Transverse colon (tissue), 4 donors: Measurements from ENCODE around the gene THAP8. TPM values are rescaled to one million over a fixed set of nuclear protein-coding genes. Genes with fewer than 3 reads are reported as not detected.

Experiments used
- DNase-seq: peaks from one replicate; pipeline ENCODE4 v3.0.0-alpha.2; 2019
- H3K27ac ChIP-seq, 4 donors: fragments of 200-600 bp; sonication (generic); 2 replicates each; pipeline ENCODE4 v1.5.1; 2016 to 2018; ENCODE audit warnings: inconsistent platforms in 4 of 4
- H3K27me3 ChIP-seq: fragments of 200-600 bp; sonication (generic); 2 replicates; pipeline ENCODE4 v1.5.1; 2017; ENCODE audit warnings: inconsistent platforms
- H3K36me3 ChIP-seq, 4 donors: fragments of 200-600 bp; sonication (generic); 2 replicates each; pipeline ENCODE4 v1.5.1; 2017 to 2019; ENCODE audit warnings: inconsistent platforms in 4 of 4
- H3K4me1 ChIP-seq, 4 donors: fragments of 200-600 bp; sonication (generic); 2 replicates each; pipeline ENCODE4 v1.5.1; 2017 to 2020; ENCODE audit warnings: inconsistent platforms in 4 of 4
- H3K4me3 ChIP-seq, 4 donors: fragments of 200-600 bp; sonication (generic); 1 replicate in 1 of 4; 2 replicates in 3 of 4; pipeline versions ENCODE4 v1.5.1 to v1.6.1; 2017 to 2019; ENCODE audit warnings: inconsistent platforms in 4 of 4
- H3K9me3 ChIP-seq, 2 donors: fragments of 200-600 bp; sonication (generic); 2 replicates each; pipeline ENCODE4 v1.5.1; 2017 to 2019; ENCODE audit warnings: inconsistent platforms in 2 of 2
- EP300 ChIP-seq: sonication (generic); formaldehyde crosslinking; IDR thresholded peaks from one replicate; pipeline ENCODE4 v1.6.1; 2017; ENCODE audit warnings: antibody characterized with exemption, low read depth
- POLR2A ChIP-seq: fragments of 450-650 bp; IDR thresholded peaks from one replicate; pipeline ENCODE4 v1.6.1; 2016; ENCODE audit warnings: antibody characterized with exemption, mild to moderate bottlenecking, moderate library complexity
- POLR2AphosphoS5 ChIP-seq, 3 donors: sonication (generic); formaldehyde crosslinking; IDR thresholded peaks; one replicate each; pipeline ENCODE4 v1.6.1; 2016; ENCODE audit warnings: antibody characterized with exemption in 3 of 3
- WGBS, 2 donors: methylation state at CpG; one replicate each; pipeline ENCODE4 v1.1.5; 2018; ENCODE audit warnings: low coverage in 1 of 2; 5-methylcytosine and 5-hydroxymethylcytosine counted together
- in situ Hi-C, 4 donors: fragments of 200-750 bp; cut with MboI; loops; one replicate each; pipeline versions ENCODE4 v1.15.0 to v1.15.1; 2017; ENCODE audit warnings: low sequenced_read_pairs in 3 of 4, low pct_ligation_motif_present in 1 of 4, low pct_unique_long_range_greater_than_20kb in 1 of 4
- intact Hi-C: fragments of 100-400 bp; cut with DNase I; formaldehyde crosslinking; loops from one replicate; pipeline ENCODE4 v1.15.1; 2023; ENCODE audit warnings: low total_unique reads
- total RNA-seq, 4 donors: library from RNA; depleted of rRNA; stranded (reverse); fragments of >200 nt; gene quantifications; one replicate each; pipeline ENCODE4 v1.1.0, GENCODE V29; 2016
- TF ChIP-seq, protein P1 (sequence below), 5 experiments: fragments of 200-600 bp in 3 of 5; fragments of 450-650 bp in 2 of 5; sonication (generic) in 3 of 5; IDR thresholded peaks; 1 replicate in 2 of 5; 2 replicates in 3 of 5; pipeline ENCODE4 v1.5.1; 2016 to 2017; ENCODE audit warnings: antibody characterized with exemption in 5 of 5, inconsistent platforms in 3 of 5, mild to moderate bottlenecking in 2 of 5, moderate library complexity in 1 of 5

Gene THAP8
- total RNA-seq, 4 donors from 2014 or later: 9.5 to 64.1 (median 11.2) TPM; not detected in 1

DNA sequence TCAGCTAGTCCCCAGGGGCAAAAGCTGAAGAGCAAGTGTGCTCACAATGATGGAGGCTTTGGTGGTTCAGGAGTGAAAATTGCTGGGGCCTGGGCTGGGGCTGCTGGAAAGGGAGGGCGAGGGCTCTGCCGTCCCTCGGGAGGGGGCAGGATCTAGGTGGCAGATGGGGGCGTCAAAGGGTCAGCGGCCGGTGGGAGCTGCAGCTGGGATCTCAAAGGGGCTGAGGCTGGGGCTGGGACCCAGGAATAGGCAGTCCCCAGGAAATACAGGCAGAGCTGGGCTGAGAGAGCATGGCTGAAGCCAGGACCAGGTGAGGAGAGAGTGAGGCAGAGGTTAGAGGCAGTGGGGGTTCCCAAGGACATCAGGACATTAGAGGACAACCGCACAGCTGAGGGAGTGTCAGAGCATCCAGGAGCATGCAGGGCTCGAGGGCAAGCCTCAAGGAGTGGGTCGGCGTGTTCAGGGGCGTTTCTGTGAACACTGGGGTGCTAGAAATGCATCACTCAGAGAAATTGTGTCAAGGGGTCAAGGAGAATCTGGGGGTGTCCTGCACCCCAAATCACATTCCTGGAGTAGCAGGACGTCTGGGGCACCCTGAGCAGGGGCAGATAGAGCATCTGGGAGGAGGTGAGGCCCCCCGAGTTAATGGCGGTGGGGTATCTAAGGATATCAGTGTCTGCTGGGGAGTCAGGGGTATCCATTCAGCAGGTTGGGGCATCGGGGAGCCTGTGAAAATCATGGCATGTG lies 44.3 kb downstream of the THAP8 start:
- Histone ChIP-seq H3K9me3 (no peaks in the 10 kb centered on the region), H3K4me1 (peaks cover 15 to 27% (median 22%) of the 10 kb centered on the region in 4 donors), H3K4me3 (peak overlapping the region; percentile 10 to 40 (median 37)), H3K36me3 (no peaks in the 10 kb centered on the region), H3K27me3 (no peaks in the 10 kb centered on the region), H3K27ac (peak overlapping the region; percentile 19 to 85 (median 72))
- intact Hi-C loops (no loop called here), in situ Hi-C loops (loop anchor here in 1 of 4 donors (10.0 kb wide), 1 partner anchor 45 kb away; the partner anchor contains the start of genes THAP8 and WDR62)
- no peak for DNase-seq
- WGBS, 2 donors: 58 to 62% methylated on average over 8 to 15 of the region's 15 CpGs
- TF ChIP-seq EP300: no peak
- TF ChIP-seq, protein P1, sequence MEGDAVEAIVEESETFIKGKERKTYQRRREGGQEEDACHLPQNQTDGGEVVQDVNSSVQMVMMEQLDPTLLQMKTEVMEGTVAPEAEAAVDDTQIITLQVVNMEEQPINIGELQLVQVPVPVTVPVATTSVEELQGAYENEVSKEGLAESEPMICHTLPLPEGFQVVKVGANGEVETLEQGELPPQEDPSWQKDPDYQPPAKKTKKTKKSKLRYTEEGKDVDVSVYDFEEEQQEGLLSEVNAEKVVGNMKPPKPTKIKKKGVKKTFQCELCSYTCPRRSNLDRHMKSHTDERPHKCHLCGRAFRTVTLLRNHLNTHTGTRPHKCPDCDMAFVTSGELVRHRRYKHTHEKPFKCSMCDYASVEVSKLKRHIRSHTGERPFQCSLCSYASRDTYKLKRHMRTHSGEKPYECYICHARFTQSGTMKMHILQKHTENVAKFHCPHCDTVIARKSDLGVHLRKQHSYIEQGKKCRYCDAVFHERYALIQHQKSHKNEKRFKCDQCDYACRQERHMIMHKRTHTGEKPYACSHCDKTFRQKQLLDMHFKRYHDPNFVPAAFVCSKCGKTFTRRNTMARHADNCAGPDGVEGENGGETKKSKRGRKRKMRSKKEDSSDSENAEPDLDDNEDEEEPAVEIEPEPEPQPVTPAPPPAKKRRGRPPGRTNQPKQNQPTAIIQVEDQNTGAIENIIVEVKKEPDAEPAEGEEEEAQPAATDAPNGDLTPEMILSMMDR (IDR thresholded peaks at IDR 0.05): no peak
- TF ChIP-seq POLR2AphosphoS5 (IDR thresholded peaks at IDR 0.05): no peak
- no peak for TF ChIP-seq POLR2A

DNA sequence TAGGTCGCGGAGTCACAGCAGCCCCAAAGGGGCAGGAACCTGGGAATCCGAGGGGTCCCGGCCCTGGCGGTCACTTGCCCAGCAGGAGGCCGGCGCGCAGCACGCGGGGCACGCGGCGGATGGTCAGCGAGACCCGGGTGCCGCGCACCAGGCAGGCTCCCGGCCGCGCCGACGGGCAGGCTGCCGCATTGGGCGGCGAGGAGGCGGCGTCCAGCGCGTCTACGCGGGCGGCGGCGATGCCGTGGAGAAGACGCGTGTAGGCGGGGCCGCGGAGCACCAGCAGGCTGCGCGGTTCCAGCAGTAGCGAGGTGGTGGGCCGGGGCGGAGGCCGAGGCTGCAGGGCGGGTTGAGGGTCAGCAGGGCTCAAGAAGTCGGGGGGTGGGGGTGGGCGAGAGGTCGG lies 44.9 kb downstream of the THAP8 start:
- no peaks in the 10 kb centered on the region for H3K27me3 ChIP-seq
- H3K36me3 ChIP-seq: no peaks in the 10 kb centered on the region
- H3K4me1 ChIP-seq: peaks cover 10 to 22% (median 17%) of the 10 kb centered on the region in 4 donors
- peak overlapping the region; percentile 13 to 40 (median 37) for H3K4me3 ChIP-seq
- WGBS, 2 donors: 0 to 1% methylated on average over 4 to 50 of the region's 50 CpGs
- TF ChIP-seq, protein P1 (IDR thresholded peaks at IDR 0.05): no peak
- TF ChIP-seq POLR2AphosphoS5 (IDR thresholded peaks at IDR 0.05): peak; percentile 23 to 45 (median 30)
- in situ Hi-C loops: loop anchor here in 1 of 4 donors (10.0 kb wide), 1 partner anchor 46 kb away; the partner anchor contains the start of genes THAP8 and WDR62
- H3K9me3 ChIP-seq: no peaks in the 10 kb centered on the region
- peak; percentile 76 for DNase-seq
- intact Hi-C loops: no loop called here
- peak overlapping the region; percentile 19 to 85 (median 72) for H3K27ac ChIP-seq

- 42% methylated on average over 19 of the region's 19 CpGs; no CpG with 5 or more reads in 1 of the 2 donors for WGBS, 2 donors
- Histone ChIP-seq H3K27me3 (no peaks in the 10 kb centered on the region), H3K27ac (peak within 1 kb of the TSS; percentile 19 to 85 (median 72)), H3K4me3 (peak within 1 kb of the TSS; percentile 13 to 40 (median 37)), H3K36me3 (no peaks in the 10 kb centered on the region), H3K9me3 (no peaks in the 10 kb centered on the region), H3K4me1 (peaks cover 10 to 20% (median 15%) of the 10 kb centered on the region in 4 donors)
- intact Hi-C loops: no loop called here
- in situ Hi-C loops: loop anchor here in 1 of 4 donors (10.0 kb wide), 1 partner anchor 46 kb away; the partner anchor contains the start of genes THAP8 and WDR62
- TF ChIP-seq POLR2A (peak; percentile 23), EP300 (no peak), POLR2AphosphoS5 (IDR thresholded peaks at IDR 0.05) (peak in 1 of 3 donors; percentile 11)
- TF ChIP-seq, protein P1 (IDR thresholded peaks at IDR 0.05): no peak
- peak; percentile 76 for DNase-seq
Measured at GRCh38 chr19:36008336-36008978, 45.6 kb downstream of the THAP8 start, which contains the start of gene SYNE4. Gene SYNE4 (minus strand): TSS chr19:36008813. CDS start chr19:36008681, 132 bp downstream.

DNA sequence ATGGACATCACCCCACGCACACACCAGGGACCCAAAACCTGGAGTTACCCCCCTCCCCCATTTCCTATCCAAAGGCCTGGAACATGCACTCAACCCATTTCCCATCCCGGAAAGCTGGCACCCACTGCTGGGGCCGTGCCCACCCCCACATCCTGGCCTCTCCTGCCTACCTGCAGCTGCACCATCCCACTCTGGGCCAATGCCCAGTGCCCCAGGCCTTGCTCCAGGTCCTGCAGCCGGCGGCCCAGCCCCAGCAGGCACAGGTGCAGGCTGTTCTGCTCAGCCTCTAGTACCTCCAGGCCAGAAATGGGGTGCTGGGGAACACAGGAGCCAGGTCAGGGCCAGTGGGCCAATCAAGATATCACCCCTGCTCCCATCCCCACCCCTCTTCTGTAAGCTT lies 47.1 kb downstream of the THAP8 start:
- Histone ChIP-seq H3K36me3 (no peaks in the 10 kb centered on the region), H3K4me1 (peaks cover 10 to 16% (median 13%) of the 10 kb centered on the region in 4 donors), H3K9me3 (no peaks in the 10 kb centered on the region), H3K27me3 (no peaks in the 10 kb centered on the region), H3K27ac (no peak overlapping the region), H3K4me3 (no peak overlapping the region)
- in situ Hi-C loops: loop anchor here in 1 of 4 donors (10.0 kb wide), 1 partner anchor 48 kb away; the partner anchor contains the start of genes THAP8 and WDR62
- 92% methylated on average over 5 of the region's 5 CpGs; no CpG with 5 or more reads in 1 of the 2 donors for WGBS, 2 donors
- intact Hi-C loops: no loop called here
- DNase-seq: no peak
- no peak for TF ChIP-seq EP300
- TF ChIP-seq, protein P1 (IDR thresholded peaks at IDR 0.05): no peak
- no peak for TF ChIP-seq POLR2AphosphoS5 (IDR thresholded peaks at IDR 0.05)
- TF ChIP-seq POLR2A: no peak
